ENCODE results near the gene SH3RF3. TPM values are rescaled to one million over a fixed set of nuclear protein-coding genes. Genes with fewer than 3 reads are reported as not detected.
A peak's percentile ranks its signal among the peaks of the same experiment; 100 is the strongest.

Gene SH3RF3
- total and polyA plus RNA-seq, 2 of the 13 experiments (the other 11 are each of a cell fraction or from before 2014, with no cell fraction given), result 0.04 TPM; not detected in 1

DNA sequence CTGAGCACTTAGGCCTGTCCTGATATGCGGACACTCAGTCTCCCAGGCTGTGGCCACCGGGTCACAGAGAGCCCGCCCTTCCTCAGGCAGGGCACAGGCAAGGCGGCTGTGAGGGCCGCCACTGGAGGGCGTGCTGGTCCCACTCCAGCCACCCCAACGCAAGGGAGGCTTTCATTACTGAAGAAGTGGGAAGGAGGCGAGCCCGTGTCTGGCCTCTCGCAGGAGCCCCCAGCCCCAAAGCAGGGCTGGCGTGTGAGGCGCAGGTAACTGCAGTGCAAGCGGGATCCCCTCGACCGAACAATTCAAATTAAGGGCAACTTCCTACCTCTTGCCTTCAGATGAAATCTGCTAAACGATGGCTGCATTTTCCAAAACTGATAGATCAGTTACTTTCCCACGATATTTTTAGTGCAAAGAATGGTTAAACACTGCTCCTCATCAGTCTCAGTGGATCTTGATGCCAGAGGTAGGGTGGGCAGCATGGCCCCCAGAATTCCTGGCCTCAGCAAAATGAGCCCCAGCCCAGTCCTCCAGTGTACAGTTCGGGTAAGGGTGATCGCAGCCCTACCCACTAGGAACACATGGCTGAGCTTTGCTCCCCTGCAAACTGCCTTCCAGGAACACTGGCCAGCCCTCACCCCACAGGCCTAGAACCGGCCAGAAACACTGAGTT lies 387.6 kb downstream of the SH3RF3 start (continued):
- TF ChIP-seq, protein P1, sequence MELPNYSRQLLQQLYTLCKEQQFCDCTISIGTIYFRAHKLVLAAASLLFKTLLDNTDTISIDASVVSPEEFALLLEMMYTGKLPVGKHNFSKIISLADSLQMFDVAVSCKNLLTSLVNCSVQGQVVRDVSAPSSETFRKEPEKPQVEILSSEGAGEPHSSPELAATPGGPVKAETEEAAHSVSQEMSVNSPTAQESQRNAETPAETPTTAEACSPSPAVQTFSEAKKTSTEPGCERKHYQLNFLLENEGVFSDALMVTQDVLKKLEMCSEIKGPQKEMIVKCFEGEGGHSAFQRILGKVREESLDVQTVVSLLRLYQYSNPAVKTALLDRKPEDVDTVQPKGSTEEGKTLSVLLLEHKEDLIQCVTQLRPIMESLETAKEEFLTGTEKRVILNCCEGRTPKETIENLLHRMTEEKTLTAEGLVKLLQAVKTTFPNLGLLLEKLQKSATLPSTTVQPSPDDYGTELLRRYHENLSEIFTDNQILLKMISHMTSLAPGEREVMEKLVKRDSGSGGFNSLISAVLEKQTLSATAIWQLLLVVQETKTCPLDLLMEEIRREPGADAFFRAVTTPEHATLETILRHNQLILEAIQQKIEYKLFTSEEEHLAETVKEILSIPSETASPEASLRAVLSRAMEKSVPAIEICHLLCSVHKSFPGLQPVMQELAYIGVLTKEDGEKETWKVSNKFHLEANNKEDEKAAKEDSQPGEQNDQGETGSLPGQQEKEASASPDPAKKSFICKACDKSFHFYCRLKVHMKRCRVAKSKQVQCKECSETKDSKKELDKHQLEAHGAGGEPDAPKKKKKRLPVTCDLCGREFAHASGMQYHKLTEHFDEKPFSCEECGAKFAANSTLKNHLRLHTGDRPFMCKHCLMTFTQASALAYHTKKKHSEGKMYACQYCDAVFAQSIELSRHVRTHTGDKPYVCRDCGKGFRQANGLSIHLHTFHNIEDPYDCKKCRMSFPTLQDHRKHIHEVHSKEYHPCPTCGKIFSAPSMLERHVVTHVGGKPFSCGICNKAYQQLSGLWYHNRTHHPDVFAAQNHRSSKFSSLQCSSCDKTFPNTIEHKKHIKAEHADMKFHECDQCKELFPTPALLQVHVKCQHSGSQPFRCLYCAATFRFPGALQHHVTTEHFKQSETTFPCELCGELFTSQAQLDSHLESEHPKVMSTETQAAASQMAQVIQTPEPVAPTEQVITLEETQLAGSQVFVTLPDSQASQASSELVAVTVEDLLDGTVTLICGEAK (IDR thresholded peaks at IDR 0.05), result no peak
- TF ChIP-seq, protein P1 (CRISPR knock-in tag; IDR thresholded peaks at IDR 0.05), result peak; percentile 51; the same call in 1 of the 2 replicates
- peak; percentile 47; the same call in 1 of the 2 replicates for TF ChIP-seq ARID2 (CRISPR knock-in tag; IDR thresholded peaks at IDR 0.05; ENCODE audit: borderline replicate concordance)
- TF ChIP-seq, protein P2, sequence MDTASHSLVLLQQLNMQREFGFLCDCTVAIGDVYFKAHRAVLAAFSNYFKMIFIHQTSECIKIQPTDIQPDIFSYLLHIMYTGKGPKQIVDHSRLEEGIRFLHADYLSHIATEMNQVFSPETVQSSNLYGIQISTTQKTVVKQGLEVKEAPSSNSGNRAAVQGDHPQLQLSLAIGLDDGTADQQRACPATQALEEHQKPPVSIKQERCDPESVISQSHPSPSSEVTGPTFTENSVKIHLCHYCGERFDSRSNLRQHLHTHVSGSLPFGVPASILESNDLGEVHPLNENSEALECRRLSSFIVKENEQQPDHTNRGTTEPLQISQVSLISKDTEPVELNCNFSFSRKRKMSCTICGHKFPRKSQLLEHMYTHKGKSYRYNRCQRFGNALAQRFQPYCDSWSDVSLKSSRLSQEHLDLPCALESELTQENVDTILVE (CRISPR knock-in tag; IDR thresholded peaks at IDR 0.05), result peak; percentile 54; the same call in 1 of the 2 replicates
- peak; percentile 67 for TF ChIP-seq ZFX (CRISPR knock-in tag; IDR thresholded peaks at IDR 0.05; ENCODE audit: low read depth)
- TF ChIP-seq ELF1 (CRISPR knock-in tag; IDR thresholded peaks at IDR 0.05), result 0 out of 2 replicates have a peak, but pooled peaks have one; percentile 23
- 0 out of 2 replicates have a peak, but pooled peaks have one; percentile 11 for TF ChIP-seq ZNF30 (CRISPR knock-in tag; IDR thresholded peaks at IDR 0.05)
- TF ChIP-seq ZNF260 (CRISPR knock-in tag; IDR thresholded peaks at IDR 0.05; ENCODE audit: borderline replicate concordance, low read depth), result no peak
- TF ChIP-seq SP1 (IDR thresholded peaks at IDR 0.05), result no peak
- TF ChIP-seq SP1 (CRISPR knock-in tag; IDR thresholded peaks at IDR 0.05), result peak; percentile 44; the same call in 1 of the 2 replicates
- peak; percentile 14; the same call in 1 of the 2 replicates for TF ChIP-seq ZBTB21 (CRISPR knock-in tag; IDR thresholded peaks at IDR 0.05)
- TF ChIP-seq ZKSCAN1 (IDR thresholded peaks at IDR 0.05; ENCODE audit: low read length), result no peak
- TF ChIP-seq, protein P3, sequence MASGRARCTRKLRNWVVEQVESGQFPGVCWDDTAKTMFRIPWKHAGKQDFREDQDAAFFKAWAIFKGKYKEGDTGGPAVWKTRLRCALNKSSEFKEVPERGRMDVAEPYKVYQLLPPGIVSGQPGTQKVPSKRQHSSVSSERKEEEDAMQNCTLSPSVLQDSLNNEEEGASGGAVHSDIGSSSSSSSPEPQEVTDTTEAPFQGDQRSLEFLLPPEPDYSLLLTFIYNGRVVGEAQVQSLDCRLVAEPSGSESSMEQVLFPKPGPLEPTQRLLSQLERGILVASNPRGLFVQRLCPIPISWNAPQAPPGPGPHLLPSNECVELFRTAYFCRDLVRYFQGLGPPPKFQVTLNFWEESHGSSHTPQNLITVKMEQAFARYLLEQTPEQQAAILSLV (CRISPR knock-in tag; IDR thresholded peaks at IDR 0.05; ENCODE audit: borderline replicate concordance), result 0 out of 2 replicates have a peak, but pooled peaks have one; percentile 61
- TF ChIP-seq, protein P4, sequence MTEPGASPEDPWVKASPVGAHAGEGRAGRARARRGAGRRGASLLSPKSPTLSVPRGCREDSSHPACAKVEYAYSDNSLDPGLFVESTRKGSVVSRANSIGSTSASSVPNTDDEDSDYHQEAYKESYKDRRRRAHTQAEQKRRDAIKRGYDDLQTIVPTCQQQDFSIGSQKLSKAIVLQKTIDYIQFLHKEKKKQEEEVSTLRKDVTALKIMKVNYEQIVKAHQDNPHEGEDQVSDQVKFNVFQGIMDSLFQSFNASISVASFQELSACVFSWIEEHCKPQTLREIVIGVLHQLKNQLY (CRISPR knock-in tag; IDR thresholded peaks at IDR 0.05), result peak; percentile 41; the same call in 1 of the 2 replicates
- 0 out of 2 replicates have a peak, but pooled peaks have one; percentile 20 for TF ChIP-seq RBFOX2 (IDR thresholded peaks at IDR 0.05; ENCODE audit: low read depth, low read length)
- no peak for TF ChIP-seq ZNF550 (CRISPR knock-in tag; IDR thresholded peaks at IDR 0.05; ENCODE audit: borderline replicate concordance)
- peak; percentile 42; the same call in 1 of the 2 replicates for TF ChIP-seq POGZ (CRISPR knock-in tag; IDR thresholded peaks at IDR 0.05)
